Parathyroid adenoma (tissue), 2 donors: ENCODE data around the gene SRCAP.

Experiments
- H2AFZ ChIP-seq: fragments of 300-600 bp; sonication (generic); one replicate; pipeline ENCODE4 v1.7.0; 2017; ENCODE audit warnings: antibody characterized with exemption, mild to moderate bottlenecking
- H3K27ac ChIP-seq: fragments of 300-600 bp; sonication (generic); one replicate; pipeline ENCODE4 v1.7.0; 2017
- H3K27me3 ChIP-seq: fragments of 300-600 bp; sonication (generic); one replicate; pipeline ENCODE4 v1.7.0; 2017; ENCODE audit warnings: low read length; ENCODE audit not compliant: control insufficient read depth, insufficient read depth
- H3K36me3 ChIP-seq: fragments of 300-600 bp; sonication (generic); one replicate; pipeline ENCODE4 v1.7.0; 2017; ENCODE audit warnings: low read length; ENCODE audit not compliant: control insufficient read depth, insufficient read depth
- H3K4me1 ChIP-seq: fragments of 300-600 bp; sonication (generic); one replicate; pipeline ENCODE4 v1.7.0; 2017; ENCODE audit warnings: control low read depth
- H3K4me2 ChIP-seq: fragments of 300-600 bp; sonication (generic); one replicate; pipeline ENCODE4 v1.7.0; 2017; ENCODE audit warnings: low read length
- H3K4me3 ChIP-seq: fragments of 300-600 bp; sonication (generic); one replicate; pipeline ENCODE4 v1.7.0; 2017; ENCODE audit warnings: low read depth, low read length
- H3K79me2 ChIP-seq: fragments of 300-600 bp; sonication (generic); one replicate; pipeline ENCODE4 v1.7.0; 2017; ENCODE audit warnings: control low read depth
- H3K9ac ChIP-seq: fragments of 300-600 bp; sonication (generic); one replicate; pipeline ENCODE4 v1.7.0; 2017; ENCODE audit warnings: mild to moderate bottlenecking
- H3K9me3 ChIP-seq: fragments of 300-600 bp; sonication (generic); one replicate; pipeline ENCODE4 v1.7.0; 2017; ENCODE audit warnings: low read length; ENCODE audit not compliant: control insufficient read depth
- CTCF ChIP-seq: fragments of 300-600 bp; sonication (generic); IDR thresholded peaks from one replicate; pipeline ENCODE4 v1.7.0; 2017; ENCODE audit warnings: antibody characterized with exemption, mild to moderate bottlenecking
- donor health status: primary hyperparathyroidism.

The SRCAP gene

GRCh38 chr16:30745082-30745481 lies 46.1 kb downstream of the SRCAP start:
- Histone ChIP-seq H3K4me1 (peaks cover 20% of the 10 kb centered on the region), H2AFZ (no peak overlapping the region), H3K4me2 (no peak overlapping the region), H3K27me3 (no peaks in the 10 kb centered on the region), H3K9ac (no peak overlapping the region), H3K36me3 (no peaks in the 10 kb centered on the region), H3K9me3 (no peaks in the 10 kb centered on the region), H3K27ac (no peak overlapping the region), H3K79me2 (no peaks in the 10 kb centered on the region), H3K4me3 (no peak overlapping the region)
- no peak for TF ChIP-seq CTCF

GRCh38 chr16:30746638-30747175 lies 47.7 kb downstream of the SRCAP start:
- H3K9me3 ChIP-seq, result no peaks in the 10 kb centered on the region
- no peak overlapping the region for H3K4me3 ChIP-seq
- H3K9ac ChIP-seq, result no peak overlapping the region
- H3K27me3 ChIP-seq, result no peaks in the 10 kb centered on the region
- no peak overlapping the region for H3K27ac ChIP-seq
- peaks cover 3% of the 10 kb centered on the region for H3K79me2 ChIP-seq
- no peak overlapping the region for H3K4me2 ChIP-seq
- H3K36me3 ChIP-seq, result no peaks in the 10 kb centered on the region
- H2AFZ ChIP-seq, result no peak overlapping the region
- peaks cover 5% of the 10 kb centered on the region for H3K4me1 ChIP-seq
- TF ChIP-seq CTCF, result no peak

GRCh38 chr16:30747331-30747730 lies 48.4 kb downstream of the SRCAP start:
- peak overlapping the region; percentile 60 for H3K27ac ChIP-seq
- no peak overlapping the region for H3K4me2 ChIP-seq
- H3K27me3 ChIP-seq, result no peaks in the 10 kb centered on the region
- TF ChIP-seq CTCF, result no peak
- H3K79me2 ChIP-seq, result peaks cover 3% of the 10 kb centered on the region
- H3K4me3 ChIP-seq, result no peak overlapping the region
- peak overlapping the region; percentile 76 for H2AFZ ChIP-seq
- no peaks in the 10 kb centered on the region for H3K9me3 ChIP-seq
- no peak overlapping the region for H3K9ac ChIP-seq
- H3K36me3 ChIP-seq, result no peaks in the 10 kb centered on the region
- H3K4me1 ChIP-seq, result peaks cover 2% of the 10 kb centered on the region

- Histone ChIP-seq H3K4me3 (peak within 1 kb of the TSS; percentile 56), H3K36me3 (no peaks in the 10 kb centered on the region), H3K9me3 (no peaks in the 10 kb centered on the region), H3K4me1 (peaks cover 2% of the 10 kb centered on the region), H3K4me2 (peak within 1 kb of the TSS; percentile 79), H2AFZ (peak within 1 kb of the TSS; percentile 76), H3K79me2 (peaks cover 3% of the 10 kb centered on the region), H3K27me3 (no peaks in the 10 kb centered on the region), H3K27ac (peak within 1 kb of the TSS; percentile 60), H3K9ac (peak within 1 kb of the TSS; percentile 43)
- TF ChIP-seq CTCF, result no peak
These were observed 49.0 kb downstream of the SRCAP start, which contains the start of gene PHKG2 for GRCh38 chr16:30747799-30748633. TSS of gene PHKG2 (plus strand) at chr16:30748425. CDS start at chr16:30748821, 396 bp downstream.
